Cardiac fibroblast (primary cell): Measurements from ENCODE around the gene DRG2.

Experiments
- DNase-seq, 2 donors: peaks; one replicate each; pipeline versions ENCODE4 v3.0.0 to v3.0.0-alpha.2; 2010; ENCODE audit warnings: low read depth in 2 of 2
- H3K4me3 ChIP-seq, 2 donors: replicated peaks in 1 of 2; 1 replicate in 1 of 2; 2 replicates in 1 of 2; pipeline ENCODE4 v1.5.1; 2011; ENCODE audit warnings: low read depth in 2 of 2, low read length in 2 of 2, mild to moderate bottlenecking in 2 of 2, moderate library complexity in 1 of 2
- CTCF ChIP-seq: IDR thresholded peaks from one replicate; pipeline ENCODE4 v1.5.1; 2011; ENCODE audit warnings: low read depth, mild to moderate bottlenecking, low read length, inconsistent platforms

DRG2 gene

GRCh38 chr17:18074566-18075272 lies 13.0 kb upstream of the DRG2 start:
- no peak overlapping the region for H3K4me3 ChIP-seq
- DNase-seq: no peak
- no peak for TF ChIP-seq CTCF

GRCh38 chr17:18076936-18077335 lies 10.8 kb upstream of the DRG2 start:
- no peak for TF ChIP-seq CTCF
- H3K4me3 ChIP-seq: no peak overlapping the region
- peak in 1 of 2 donors; percentile 22 for DNase-seq

- no peak overlapping the region for H3K4me3 ChIP-seq
- TF ChIP-seq CTCF: no peak
- no peak for DNase-seq
Measured at GRCh38 chr17:18079543-18079942, 8.2 kb upstream of the DRG2 start.

- no peak overlapping the region for H3K4me3 ChIP-seq
- no peak for DNase-seq
- TF ChIP-seq CTCF: no peak
Measured at GRCh38 chr17:18084256-18084655, 3.5 kb upstream of the DRG2 start.

- DNase-seq: no peak
- no peak overlapping the region for H3K4me3 ChIP-seq
- no peak for TF ChIP-seq CTCF
Measured at GRCh38 chr17:18089613-18090012, 1.9 kb downstream of the DRG2 start.

GRCh38 chr17:18093616-18094408 lies 6.1 kb downstream of the DRG2 start:
- no peak overlapping the region for H3K4me3 ChIP-seq
- TF ChIP-seq CTCF: peak; percentile 64
- DNase-seq: peak; percentile 82 to 87
